ENCODE results near the gene XK.

GRCh38 chrX:37666516-37666915 lies 19.1 kb upstream of the XK start:
- TF ChIP-seq CTCF (IDR thresholded peaks at IDR 0.05; ENCODE audit: extremely low read depth in 1 of 2, insufficient read depth in 1 of 2, low read depth in 1 of 2, low read length in 2 of 2) (no peak), MAX (IDR thresholded peaks at IDR 0.05; ENCODE audit: insufficient read depth, insufficient read length) (no peak), EZH2 (IDR thresholded peaks at IDR 0.05; ENCODE audit: borderline replicate concordance, low read depth, low read length, severe bottlenecking) (no peak), MYC (IDR thresholded peaks at IDR 0.05; ENCODE audit: low read depth, low read length) (no peak), POLR2AphosphoS5 (IDR thresholded peaks at IDR 0.05; ENCODE audit: insufficient read depth, low read depth, low read length) (no peak), FOS (IDR thresholded peaks at IDR 0.05; ENCODE audit: borderline replicate concordance, insufficient read depth, low read length) (no peak), POLR2A (IDR thresholded peaks at IDR 0.05; ENCODE audit: low read depth, low read length) (no peak), JUN (IDR thresholded peaks at IDR 0.05; ENCODE audit: borderline replicate concordance, insufficient read depth, insufficient read length, low read depth) (no peak), GATA2 (IDR thresholded peaks at IDR 0.05; ENCODE audit: insufficient read depth, insufficient read length, low read depth, low read length) (no peak)
